Inferior parietal cortex (tissue), 1 donor: ENCODE data around the gene CTXND2.
"Not testable (repeated sequence)": the region's sequence is repeated elsewhere in the genome, so short reads cannot be mapped to it uniquely, and the experiment has no call there.

Source experiments
- DNase-seq: peaks from one replicate; pipeline ENCODE4 v3.0.0-alpha.2; 2016; ENCODE audit errors: extremely low spot score

The CTXND2 gene

DNA sequence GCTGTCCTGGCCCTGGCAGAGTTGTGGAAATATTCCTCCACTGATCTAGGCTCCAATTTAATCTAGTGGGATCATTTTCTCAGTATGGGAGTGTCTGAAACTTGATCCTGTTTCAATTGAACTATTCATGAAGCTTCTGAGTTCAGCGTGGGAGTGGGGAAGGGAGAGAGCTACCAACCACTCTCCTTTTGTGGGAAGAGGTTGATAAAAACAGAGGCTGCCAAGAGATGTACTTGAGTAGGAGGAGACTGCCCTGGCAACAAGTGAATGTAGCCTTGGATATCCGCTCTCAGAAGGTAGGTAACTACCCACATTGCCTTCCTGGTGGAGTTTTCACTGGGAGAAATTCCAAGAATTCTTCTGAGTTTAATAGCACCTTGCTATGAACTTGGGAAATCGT, at the start of gene CTXND2:
Gene CTXND2, plus strand, starts transcription at position 119 of the 400 bp plus-strand sequence. CDS start 25,179 bp downstream, outside the sequence.
- no peak for DNase-seq

GRCh38 chr1:150840850-150841249, 46.1 kb upstream of the CTXND2 start:
- DNase-seq, result not testable (repeated sequence)

GRCh38 chr1:150841626-150842025, 45.3 kb upstream of the CTXND2 start:
- DNase-seq, result no peak

DNA sequence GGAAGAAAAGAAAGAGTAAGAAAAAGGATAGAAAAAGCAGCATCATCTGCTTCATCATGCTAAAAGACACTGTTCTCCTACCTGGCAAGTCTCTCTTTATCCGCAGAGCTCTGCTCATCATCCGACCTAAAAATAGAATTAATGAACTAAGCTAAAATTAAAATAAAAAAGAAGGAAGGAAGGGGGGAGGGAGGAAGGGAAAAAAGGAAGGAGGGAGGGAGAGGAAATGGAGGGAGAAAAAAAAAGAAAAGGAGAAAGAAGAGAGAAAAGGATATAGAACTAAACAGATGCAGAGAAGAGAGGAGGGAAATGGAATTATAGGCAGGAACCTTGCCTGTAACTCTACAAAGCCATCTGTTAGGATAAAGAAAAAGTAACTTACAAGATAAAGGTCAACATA, 44.6 kb upstream of the CTXND2 start:
- DNase-seq, result no peak

DNA sequence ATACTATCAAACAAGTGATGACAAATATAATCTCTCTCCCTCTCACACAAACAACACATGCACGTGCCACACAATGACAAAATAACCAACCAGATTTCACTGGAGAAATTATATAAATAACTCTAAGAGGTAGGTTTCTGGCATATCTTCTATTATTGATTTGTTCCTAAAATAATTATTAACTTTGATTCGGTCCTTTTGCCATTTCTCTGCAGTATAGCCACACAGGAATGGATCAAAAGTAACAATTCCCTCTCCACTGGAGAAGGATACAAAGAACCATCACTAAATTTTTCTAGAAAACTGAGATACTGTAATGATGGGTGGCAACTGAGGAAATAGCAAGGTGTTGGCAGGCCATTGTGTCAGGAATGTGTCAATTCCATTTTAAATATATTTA, 44.0 kb upstream of the CTXND2 start:
- no peak for DNase-seq

- DNase-seq, result no peak
These were observed 43.5 kb upstream of the CTXND2 start for GRCh38 chr1:150843474-150843873.

- no peak for DNase-seq
These were observed 40.3 kb upstream of the CTXND2 start for GRCh38 chr1:150846473-150847146.

DNA sequence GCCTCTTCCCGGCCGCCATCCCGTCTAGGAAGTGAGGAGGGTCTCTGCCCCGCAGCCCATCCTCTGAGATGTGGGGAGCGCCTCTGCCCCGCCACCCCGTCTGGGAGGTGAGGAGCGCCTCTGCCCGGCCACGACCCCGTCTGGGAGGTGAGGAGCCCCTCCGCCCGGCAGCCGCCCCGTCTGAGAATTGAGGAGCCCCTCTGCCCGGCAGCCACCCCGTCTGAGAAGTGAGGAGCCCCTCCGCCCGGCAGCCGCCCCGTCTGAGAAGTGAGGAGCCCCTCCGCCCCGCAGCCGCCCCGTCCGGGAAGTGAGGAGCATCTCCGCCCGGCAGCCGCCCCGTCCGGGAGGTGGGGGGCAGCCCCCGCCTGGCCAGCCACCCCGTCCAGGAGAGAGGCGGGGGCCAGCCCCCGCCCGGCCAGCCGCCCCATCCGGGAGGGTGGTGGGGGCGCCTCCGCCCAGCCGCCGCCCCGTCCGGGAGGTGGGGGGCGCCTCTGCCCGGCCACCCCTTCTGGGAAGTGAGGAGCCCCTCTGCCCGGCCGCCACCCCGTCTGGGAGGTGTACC, 36.1 kb upstream of the CTXND2 start:
- not testable (repeated sequence) for DNase-seq

DNA sequence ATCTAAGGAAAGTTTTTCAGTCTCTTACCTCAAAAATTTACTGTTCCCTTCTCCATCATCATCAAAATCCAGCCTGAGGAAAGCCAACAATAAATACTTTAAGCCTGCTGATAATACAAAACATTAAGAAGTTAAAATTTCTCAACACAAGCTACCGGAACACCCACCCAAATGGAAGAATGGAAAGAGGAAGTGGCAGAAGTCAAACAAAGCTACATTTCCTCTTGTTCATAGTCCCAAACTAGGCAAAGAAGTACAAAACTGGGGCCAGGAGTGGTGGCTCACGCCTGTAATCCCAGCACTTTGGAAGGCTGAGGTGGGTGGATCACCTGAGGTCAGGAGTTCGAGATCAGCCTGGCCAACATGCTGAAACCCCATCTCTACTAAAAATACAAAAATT, 34.2 kb upstream of the CTXND2 start:
- DNase-seq, result not testable (repeated sequence)

DNA sequence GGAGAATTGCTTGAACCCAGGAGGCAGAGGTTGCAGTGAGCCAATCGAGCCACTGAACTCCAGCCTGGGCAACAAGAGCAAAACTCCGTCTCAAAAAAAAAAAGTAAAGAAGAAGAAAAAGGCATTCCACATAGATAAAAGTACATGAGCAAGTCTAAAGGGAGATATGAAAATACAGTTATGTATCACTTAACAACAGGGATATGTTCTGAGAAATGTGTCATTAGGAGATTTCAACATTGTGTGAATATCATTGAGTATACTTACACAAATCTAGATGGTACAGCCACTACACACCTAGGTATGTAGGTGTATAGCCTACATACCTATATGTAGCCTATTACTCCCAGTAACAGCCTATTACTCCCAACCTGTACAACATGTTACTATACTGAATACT, 23.2 kb upstream of the CTXND2 start:
- DNase-seq, result no peak

GRCh38 chr1:150864200-150864599, 22.7 kb upstream of the CTXND2 start:
- not testable (repeated sequence) for DNase-seq

DNA sequence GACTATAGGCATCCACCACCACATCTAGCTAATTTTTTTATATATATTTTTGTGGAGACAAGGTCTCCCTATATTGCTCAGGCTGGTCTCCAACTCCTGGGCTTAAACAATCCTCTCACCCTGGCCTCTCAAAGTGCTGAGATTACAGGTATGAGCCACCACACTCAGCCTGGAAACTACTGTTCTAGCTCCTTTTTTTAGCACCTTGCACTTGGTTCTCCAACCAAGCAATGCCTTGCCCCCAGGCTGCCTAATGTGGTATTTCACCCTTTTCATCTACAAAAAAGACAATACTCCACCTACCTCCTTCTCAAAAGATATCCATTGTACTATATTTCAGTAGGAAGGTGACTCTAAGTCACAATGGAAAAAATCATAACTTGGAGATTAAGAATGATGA, 17.3 kb upstream of the CTXND2 start:
- DNase-seq, result no peak

DNA sequence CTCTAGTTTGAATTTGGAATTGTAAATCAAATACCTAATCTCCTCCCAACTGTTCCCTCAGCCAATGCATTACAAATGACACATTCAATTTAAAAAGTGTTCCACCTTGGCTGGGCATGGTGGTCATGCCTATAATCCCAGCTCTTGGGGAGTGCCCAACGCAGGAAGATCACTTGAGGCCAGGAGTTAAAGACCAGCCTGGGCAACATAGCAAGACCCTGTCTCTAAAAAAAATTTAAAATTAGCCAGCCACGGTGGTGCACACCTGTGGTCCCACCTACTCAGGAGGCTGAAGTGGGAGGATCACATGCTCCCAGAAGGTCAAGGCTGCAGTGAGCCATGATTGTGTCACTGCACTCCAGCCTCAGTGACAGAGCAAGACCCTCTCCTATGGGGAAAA, 14.4 kb upstream of the CTXND2 start:
- DNase-seq, result no peak

GRCh38 chr1:150873521-150873920, 13.4 kb upstream of the CTXND2 start:
- DNase-seq, result no peak

DNA sequence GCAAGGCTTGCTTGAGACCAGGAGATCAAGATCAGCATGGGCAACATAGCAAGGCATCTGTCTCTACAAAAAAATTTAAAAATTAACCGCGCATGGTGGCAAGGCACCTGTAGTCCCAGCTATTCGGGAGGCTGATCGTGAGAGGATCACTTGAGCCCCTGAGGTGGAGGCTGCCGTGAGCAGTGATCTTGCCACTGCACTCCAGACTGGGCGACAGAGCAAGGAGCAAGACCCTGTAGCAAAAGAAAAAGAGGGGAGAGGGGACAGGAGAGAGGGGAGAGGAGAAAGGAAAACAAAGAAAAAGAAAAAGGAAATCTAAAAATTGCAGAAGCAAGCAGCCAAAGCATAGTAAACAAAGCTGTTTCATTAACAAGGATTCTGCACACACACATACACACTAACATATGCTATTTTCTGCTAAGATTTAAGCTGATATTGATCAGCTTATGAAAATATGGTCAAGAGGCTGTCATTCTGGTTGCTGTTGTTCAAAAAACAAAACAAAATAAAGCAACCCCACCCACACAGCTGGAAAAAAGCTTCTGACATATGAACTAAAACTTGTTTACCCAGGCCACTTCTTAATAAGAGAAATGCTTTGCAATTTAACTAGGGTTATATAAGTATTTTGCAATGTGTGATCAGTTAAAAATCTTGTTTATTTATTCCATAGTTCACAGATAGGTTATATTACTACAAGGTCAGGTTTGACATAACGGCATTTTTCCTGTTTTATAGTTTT, 12.3 kb upstream of the CTXND2 start:
- no peak for DNase-seq

DNA sequence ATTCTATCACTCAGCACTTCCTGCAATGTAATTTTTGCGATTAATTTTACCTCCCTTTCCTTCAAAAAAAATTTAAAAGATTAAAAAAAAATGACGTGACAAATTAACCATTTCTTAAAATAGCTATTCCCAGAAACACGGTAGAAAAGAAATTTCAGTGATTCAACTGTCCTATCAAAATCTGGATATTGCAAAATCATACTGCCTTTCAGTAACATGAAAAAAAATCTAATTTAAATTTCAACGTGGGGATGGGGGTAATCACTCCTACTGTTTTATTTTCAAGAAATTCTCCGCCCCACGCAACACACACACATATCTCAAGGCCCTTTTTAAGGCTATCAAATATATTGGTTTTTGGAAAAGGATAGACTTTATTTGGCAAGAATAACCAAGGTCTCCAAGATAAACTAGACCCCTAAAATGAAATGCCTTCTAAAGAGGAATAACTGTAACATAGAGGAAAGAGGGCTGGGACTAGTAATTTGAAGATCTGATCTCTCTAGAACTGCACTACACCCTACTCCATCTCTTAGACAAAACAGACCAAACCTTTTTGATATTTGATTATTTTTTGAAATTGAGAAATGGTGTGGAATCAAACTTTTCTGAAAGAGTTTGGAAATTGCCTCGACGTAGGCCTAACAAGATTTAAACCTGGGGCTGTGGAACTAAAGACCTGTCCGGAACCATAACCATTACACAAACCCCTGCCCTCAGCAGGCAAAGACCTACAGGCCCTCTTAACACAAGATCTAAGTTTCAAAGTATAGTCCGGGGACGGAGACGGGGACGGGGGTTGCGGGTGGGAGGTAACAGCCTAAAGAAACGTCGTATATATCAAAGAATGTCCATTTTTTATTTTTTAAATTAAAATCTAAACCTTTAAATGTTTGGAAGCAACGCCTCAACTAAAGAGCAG, 11.5 kb upstream of the CTXND2 start:
- DNase-seq, result peak; percentile 40

DNA sequence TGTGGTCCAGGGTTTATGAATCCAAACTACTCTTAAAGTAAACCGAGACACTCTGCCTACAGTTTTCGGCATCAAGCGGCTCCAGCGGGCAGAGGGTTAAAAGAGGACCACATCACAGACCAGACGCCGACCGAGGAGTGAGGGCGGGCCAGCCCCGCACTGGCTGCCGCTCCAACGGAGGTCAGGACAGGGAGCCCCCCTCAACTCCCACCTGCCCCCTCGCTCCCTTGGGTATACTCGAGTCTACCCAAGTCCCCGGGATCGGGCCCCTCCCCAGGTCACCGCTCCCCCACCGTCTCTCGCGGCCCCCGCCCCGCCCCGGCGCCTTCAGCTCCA, 10.8 kb upstream of the CTXND2 start:
- peak; percentile 48 for DNase-seq

- DNase-seq, result not testable (repeated sequence)
These were observed 8.0 kb upstream of the CTXND2 start for GRCh38 chr1:150878931-150879330.

DNA sequence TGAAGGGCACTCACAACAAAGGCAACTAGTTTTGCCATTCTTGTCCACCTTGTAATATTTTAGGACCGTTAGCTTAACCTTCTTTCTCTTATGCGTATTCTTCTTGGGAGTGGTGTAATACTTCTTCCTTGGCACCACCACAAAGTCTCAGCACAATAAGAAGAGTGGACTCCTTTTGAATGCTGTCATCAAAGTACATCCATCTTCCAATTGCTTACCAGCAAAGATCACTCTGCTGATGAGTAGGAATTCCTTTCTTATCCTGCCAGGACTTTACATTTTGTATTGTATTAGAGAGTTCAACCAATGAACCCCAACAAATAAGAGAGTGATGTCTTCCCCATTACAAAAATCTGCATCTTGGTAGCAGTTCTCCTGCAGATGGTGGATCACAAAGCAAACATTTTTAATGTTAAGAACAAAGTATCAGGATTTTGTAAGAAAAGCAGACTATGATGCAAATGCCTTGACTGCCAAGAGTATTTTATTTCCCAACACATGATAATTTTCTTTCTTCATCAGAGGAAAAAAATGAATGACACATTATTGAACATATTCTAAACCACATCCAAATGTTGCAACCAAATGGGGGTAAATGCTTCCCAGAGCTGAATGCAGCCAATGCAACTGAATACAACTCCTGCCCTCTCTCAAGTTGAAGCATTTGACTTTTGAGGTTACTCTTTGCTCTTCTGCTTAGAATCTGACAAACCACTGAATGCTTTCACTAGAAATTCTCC, 5.4 kb upstream of the CTXND2 start:
- DNase-seq, result no peak

DNA sequence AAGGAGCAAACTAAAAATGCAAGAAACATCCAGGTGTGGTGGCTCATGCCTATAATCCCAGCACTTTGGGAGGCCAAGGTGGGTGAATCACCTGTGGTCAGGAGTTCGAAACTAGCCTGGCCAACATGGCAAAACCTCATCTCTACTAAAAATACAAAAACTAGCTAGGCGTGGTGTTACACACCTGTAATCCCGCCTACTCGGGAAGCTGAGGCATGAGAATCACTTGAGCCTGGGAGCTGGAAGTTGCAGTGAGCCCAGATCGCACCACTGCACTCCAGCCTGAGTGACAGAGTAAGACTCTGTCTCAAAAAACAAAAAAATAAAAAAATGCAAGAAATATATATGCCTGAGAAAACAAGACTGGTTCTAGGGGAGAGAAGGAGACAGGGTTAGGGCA, 3.8 kb upstream of the CTXND2 start:
- not testable (repeated sequence) for DNase-seq

- DNase-seq, result no peak
These were observed 1.8 kb downstream of the CTXND2 start for GRCh38 chr1:150888727-150889126.
